ENCODE results near the gene BORCS6.

The BORCS6 gene

GRCh38 chr17:8160741-8161221 lies 29.2 kb downstream of the BORCS6 start:
- TF ChIP-seq CTCF (conservative IDR thresholded peaks at IDR 0.05; ENCODE audit: low read depth, low read length), result no peak
- no peak overlapping the region for H3K4me3 ChIP-seq (ENCODE audit: low read depth, low read length)
- no peak for DNase-seq (ENCODE audit: low read depth)

DNA sequence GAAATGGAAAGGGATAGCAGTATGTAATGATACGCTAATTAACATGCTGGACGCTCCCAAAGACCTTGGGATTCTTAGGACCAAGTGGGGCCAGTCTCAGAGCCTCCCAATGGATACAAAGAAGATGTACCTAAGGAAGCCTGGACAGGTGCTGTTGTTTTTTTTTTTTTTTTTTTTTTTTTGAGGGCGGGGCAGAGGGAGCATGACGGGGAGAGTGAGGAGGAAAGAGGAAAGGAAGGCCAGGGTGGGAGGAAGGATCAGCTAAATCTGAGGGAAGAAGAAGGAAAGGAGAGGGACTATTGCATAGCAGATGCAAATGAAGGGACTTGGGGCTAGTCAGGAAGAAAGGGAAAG lies 29.8 kb downstream of the BORCS6 start:
- H3K4me3 ChIP-seq (ENCODE audit: low read depth, low read length), result no peak overlapping the region

GRCh38 chr17:8159459-8160223 lies 30.3 kb downstream of the BORCS6 start:
- DNase-seq (ENCODE audit: low read depth), result no peak
- H3K4me3 ChIP-seq (ENCODE audit: low read depth, low read length), result no peak overlapping the region
- TF ChIP-seq CTCF (conservative IDR thresholded peaks at IDR 0.05; ENCODE audit: low read depth, low read length), result no peak

More for the DNA sequence above, 29.8 kb downstream of the BORCS6 start:
- DNase-seq (ENCODE audit: low read depth), result no peak
- TF ChIP-seq CTCF (conservative IDR thresholded peaks at IDR 0.05; ENCODE audit: low read depth, low read length), result no peak

DNA sequence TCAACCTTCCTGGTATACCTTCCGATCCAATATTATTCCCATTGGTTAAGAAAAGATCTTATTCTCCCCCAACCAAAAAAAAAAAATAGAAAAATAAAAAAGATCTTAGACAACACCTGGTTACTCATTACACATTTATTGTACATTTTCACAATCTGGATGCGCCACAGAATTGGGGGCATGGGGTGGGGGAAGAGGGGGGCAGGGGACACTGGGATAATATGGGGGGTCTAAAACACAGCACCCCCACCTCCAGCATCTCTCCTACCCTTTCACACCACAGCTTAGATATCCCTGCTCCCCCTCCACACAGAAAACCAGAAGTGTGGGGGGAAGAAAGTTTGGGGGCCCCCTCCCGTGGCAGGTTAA lies 31.0 kb downstream of the BORCS6 start:
- no peak for DNase-seq (ENCODE audit: low read depth)
- TF ChIP-seq CTCF (conservative IDR thresholded peaks at IDR 0.05; ENCODE audit: low read depth, low read length), result no peak
- H3K4me3 ChIP-seq (ENCODE audit: low read depth, low read length), result no peak overlapping the region

- peak overlapping the region; percentile 1 for H3K4me3 ChIP-seq (ENCODE audit: low read depth, low read length)
- TF ChIP-seq CTCF (conservative IDR thresholded peaks at IDR 0.05; ENCODE audit: low read depth, low read length), result peak; percentile 89
- peak; percentile 95 for DNase-seq (ENCODE audit: low read depth)
Observed at GRCh38 chr17:8158267-8159031, 31.5 kb downstream of the BORCS6 start.

- TF ChIP-seq CTCF (conservative IDR thresholded peaks at IDR 0.05; ENCODE audit: low read depth, low read length), result peak; percentile 9
Observed at GRCh38 chr17:8156246-8156992, 33.6 kb downstream of the BORCS6 start.

More at GRCh38 chr17:8156246-8156992, 33.6 kb downstream of the BORCS6 start:
- peak; percentile 100 for DNase-seq (ENCODE audit: low read depth)
- peak overlapping the region; percentile 90 for H3K4me3 ChIP-seq (ENCODE audit: low read depth, low read length)

Measured in choroid plexus epithelial cell (primary cell).